GM18519 (cell line): ENCODE results near the gene SST.
"Not testable (repeated sequence)": the region's sequence is repeated elsewhere in the genome, so short reads cannot be mapped to it uniquely, and the experiment has no call there.

ENCODE experiments used
- ATAC-seq: cut with Tn5 transposase; IDR thresholded peaks from one replicate; pipeline ENCODE4 v1.9.1; 2021; ENCODE audit warnings: mild to moderate bottlenecking, moderate library complexity; ENCODE audit not compliant: unreplicated experiment, low FRiP score

Gene SST

DNA sequence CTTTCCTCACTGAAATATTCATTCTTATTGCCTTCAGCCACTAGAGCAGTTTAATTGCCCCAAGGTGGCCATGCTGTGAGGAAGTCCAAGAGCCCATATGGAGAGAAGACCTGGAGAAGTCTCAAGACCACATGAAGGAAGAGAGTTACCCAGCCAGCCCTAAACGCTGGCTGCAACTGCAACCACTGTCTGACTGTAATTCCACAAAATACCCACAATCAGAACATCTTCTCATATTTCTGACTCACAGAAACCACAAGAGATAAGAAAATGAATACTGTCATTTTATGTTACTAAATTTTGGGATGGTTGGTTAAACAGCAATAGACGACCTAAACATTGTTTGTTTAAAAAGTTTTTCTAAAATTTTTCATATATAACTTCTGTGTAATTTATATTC, 14.7 kb upstream of the SST start:
- ATAC-seq, result no peak

DNA sequence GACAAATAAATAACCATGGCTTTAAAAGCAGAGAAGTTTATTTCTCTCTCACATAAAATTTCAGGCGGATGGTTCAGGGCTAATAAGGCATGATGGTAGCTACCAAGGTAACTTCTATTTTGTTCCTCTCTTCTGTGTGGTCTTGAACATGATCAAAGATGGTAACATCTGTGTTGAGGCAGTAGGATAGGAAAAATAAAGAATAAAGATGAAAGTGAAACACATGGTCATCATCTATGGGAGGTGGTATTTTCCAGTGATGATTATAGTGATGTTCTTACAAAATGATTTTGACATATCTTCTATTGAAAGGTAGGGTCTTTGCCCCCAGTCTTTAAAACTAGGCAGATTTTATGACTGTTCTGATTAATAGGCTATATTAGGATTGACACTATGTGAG, 14.2 kb upstream of the SST start:
- ATAC-seq, result no peak

DNA sequence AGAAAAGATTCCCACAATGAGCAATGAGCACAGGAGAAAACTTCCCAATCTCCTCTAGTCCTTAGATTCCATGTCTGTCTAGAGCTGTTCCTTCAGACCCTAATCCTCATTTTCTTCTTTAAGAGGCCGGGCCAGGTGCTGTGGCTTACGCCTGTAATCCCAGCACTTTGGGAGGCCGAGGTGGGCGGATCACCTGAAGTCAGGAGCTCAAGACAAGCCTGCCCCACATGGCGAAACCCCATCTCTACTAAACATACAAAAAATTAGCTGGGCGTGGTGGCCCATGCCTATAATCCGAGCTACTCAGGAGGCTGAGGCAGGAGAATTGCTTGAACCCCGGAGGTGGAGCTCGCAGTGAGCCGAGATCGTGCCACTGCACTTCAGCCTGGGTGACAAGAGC, 11.6 kb upstream of the SST start:
- not testable (repeated sequence) for ATAC-seq

DNA sequence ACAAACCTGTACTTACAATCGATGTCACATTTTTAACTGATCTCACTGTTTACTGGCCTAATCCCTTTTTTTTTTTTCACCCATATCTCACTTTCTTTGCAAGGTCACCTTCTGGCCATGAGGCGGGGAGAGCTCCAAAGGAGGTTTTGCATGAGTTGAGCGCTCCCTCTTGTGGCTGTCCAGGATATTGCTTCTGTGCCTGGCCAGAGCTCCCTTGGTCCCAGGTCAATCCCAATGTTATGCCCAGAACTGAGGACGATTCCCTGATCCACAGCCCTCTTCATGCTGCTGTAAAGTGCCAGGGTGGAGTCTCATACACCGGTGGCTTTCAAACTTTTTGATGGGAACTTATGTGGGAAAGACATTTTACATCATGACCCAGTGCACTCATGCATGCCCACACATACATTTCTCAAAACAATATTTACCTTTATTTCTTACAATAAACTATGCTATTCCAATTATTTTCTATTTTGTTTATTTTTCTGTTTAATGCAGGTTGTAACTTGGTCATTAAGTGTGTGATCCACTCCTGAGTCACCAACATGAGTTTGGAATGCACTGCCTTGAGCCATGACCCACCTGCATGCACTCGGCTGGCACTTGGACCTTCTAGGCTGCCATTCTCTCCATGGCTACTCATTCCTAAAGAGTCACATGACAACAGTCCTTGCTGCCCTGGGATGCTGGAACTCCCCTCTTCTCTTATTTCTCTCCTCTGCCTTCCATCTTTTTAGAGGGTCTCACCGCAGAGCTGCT, 9.6 kb upstream of the SST start:
- no peak for ATAC-seq

DNA sequence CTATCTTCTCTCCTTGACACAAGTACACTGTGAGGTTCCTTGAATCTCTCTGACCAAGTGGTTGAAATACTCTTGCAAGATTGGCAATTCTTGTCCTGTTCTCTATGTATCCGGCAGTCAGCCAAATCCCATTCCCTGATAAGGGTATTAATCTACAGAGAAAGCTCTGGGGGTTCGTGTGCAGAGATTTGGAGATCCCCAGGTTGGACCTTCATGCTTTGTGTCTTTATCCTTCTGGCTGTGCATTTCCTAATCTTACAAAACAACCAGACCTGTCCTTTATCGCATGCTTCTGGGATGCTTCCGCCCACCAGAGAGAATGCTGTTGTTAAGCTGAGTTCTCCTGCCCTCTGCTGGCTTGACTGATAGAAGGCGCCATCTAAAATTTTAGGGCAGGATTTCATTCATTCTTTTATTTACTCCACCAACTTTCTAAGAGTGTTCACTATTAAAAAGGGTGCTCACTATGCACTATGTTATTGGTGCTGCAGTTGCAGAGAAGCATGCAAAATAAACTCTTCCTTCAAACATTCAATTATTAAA, 8.6 kb upstream of the SST start:
- no peak for ATAC-seq

DNA sequence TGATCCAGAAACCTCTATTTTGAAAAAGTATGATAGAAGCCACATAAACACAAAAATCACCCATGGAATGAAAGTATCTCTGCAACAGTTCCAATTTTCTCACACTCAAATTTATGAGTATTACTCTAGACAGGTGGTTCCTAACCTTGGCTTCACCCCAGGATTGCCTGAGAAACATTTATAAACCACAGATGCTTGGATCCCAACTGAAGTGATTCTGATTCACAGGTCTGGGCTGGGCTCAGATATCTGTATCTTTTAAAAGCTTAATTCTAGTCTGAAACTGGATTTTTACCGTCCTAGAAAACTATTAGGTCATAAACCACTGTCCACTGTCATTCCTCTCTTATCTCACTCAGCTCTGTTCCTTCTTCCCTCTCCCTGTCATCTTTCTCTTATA, 7.4 kb upstream of the SST start:
- no peak for ATAC-seq

DNA sequence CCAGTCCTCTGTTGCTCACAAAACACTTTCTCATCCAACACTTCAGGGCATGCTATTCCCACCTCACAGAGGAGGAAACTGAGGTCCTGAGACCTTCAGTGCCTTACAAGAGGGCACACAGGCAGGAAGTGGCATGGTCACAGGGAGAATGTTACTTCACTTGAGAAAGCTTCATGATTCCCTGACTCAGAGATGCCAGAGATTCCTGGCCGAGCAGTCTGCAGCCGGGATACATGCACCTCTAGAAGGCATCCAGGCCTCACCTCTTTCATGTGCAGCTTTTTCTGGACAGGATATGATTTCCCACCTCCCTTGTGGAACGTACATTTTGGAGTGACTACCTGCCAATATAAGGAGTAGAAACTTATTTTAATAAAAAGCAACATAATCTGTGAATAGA, 2.8 kb upstream of the SST start:
- ATAC-seq, result no peak

DNA sequence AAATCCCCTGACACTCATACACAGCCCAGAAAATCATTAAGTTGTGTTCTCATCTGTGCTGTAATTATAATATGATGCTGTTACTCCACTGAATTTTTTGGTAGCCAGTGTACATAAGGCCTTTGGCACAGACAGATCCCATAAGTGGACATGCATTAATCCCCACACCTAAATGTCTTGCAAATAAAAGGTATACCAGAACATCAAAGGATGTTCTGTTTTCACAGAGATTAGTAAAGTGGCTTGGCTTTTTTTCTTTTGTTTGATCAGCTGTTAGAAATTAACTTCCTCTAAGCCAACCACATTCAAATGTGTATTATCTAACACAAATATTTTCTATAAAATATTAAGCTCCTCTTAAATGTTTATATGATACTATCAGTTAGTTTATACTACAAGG, 2.7 kb downstream of the SST start:
- no peak for ATAC-seq

DNA sequence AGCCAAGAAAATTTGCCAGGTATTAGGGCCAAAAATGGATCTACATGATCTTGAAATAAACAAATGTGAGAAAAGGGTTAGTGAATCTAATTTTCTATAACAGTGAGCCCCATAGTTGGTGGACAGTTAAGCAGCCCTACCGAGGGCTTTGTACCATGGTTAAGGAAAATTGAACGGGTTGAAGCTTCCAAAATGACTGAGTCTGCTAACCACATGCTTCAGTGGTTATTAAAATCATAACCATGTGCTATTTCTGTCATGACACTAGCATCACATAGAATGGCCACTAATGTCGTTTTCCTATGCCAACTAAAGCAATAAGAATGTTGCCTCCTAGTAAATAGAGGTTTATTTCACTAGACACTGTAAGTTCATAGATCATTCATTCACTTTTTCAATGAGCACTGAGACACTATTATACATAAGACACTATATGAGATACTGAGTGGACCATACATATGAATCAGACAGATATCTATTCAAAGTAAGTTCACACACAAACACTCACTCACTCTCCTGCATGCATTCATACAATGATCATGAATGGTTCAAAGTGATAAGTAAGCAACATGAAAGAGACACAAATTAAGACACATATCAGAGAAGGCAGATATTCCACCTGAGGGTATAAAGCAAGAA, 4.3 kb downstream of the SST start:
- no peak for ATAC-seq

DNA sequence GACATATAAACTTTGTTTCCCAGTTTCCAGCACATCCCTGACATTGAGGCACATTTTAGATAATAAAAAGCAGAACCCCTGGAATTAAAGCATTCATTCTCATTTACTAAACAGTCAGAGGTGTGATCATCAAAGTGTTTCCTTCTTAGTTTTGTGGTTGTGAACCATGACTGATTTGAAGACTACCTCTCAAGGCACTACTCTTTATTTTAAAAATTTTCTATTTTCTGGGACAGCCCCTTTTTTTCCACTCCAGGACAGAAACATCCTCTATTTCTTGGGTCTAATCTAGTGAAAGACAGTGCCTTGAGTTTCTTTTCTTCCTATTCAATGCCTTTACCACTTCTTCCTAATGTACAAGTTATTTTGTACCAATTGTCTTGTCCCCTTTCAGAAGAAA, 5.2 kb downstream of the SST start:
- no peak for ATAC-seq

DNA sequence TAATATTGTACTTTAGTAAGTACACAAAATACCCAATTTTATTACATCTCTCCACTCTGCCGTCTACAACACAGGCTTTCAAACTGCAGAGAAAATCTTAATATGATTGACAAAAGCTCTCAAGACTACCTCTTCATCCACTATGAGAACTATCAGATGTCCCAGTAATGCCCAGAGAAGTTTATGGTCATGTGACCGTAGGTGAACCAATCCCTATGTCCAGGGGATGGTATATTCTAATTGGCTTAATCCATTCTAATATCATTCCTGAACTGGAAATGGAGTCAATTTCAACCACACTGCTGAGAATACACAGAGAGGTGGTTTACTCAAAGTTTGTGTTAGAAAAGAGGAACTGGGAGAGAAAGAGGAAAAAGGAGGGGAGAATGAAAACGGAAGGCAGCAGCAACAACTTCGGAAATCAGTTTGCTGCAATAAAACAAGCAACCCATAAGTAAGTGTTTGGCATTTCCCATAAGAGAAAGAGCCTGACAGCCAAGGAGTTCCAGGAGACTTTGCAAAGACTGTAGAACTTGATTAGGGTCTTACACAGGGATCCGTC, 7.3 kb downstream of the SST start:
- ATAC-seq, result no peak

DNA sequence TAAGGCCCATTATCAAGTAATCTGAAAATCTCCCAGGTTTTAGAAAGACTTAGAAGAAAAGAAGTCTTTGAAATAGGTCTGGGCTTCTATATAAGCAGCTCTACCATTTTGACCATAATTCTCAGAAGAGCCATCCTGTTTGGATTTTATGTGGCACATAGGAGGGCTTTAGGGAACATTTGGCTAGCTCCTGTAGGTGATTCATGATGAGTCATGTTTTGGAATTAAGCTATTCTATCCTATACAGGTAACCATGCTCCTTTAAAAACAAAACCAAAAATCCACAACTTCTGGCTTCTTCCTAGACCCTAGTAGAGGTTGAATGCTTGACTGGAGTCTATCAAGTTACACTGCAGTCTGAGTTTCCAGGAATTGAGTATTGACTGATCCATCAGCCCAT, 8.9 kb downstream of the SST start:
- ATAC-seq, result no peak

DNA sequence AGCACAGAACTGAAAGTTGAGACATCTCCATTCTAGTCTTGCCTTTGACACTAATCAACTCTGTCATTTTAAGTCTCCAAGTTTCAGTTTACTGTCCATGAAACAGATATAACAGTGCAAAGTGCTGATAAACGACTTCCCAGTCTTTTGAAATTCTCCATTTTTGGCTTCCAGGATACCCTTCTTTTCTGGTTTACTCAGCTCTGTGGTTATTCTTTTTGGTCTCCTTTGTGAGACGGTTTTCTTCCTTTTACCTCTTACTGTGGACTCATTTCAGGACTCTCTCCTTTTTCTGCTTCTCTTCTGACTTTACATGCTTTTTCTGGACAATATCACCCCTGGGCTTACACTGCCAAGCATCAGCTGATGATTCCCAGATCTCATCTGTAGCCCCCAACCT, 18.9 kb downstream of the SST start:
- no peak for ATAC-seq

DNA sequence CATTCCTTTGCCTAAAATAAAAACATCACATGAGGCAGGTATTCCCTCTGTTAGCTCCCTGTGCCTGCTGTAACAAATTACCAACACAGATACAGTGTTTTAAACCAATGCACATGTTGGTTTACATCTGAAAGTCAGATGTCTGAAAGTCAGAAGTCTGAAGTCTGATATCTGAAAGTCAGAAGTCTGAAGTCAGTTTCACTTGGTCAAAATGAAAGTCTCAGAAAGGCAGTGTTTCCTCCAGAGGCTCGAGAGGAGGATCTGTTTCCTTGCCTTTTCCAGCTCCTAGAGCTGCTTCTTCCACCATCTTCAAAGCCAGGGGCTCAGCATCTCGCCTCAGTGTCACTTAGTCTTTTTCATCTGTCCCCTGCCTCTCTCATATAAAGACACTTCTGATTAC, 22.0 kb downstream of the SST start:
- ATAC-seq, result peak; percentile 82

DNA sequence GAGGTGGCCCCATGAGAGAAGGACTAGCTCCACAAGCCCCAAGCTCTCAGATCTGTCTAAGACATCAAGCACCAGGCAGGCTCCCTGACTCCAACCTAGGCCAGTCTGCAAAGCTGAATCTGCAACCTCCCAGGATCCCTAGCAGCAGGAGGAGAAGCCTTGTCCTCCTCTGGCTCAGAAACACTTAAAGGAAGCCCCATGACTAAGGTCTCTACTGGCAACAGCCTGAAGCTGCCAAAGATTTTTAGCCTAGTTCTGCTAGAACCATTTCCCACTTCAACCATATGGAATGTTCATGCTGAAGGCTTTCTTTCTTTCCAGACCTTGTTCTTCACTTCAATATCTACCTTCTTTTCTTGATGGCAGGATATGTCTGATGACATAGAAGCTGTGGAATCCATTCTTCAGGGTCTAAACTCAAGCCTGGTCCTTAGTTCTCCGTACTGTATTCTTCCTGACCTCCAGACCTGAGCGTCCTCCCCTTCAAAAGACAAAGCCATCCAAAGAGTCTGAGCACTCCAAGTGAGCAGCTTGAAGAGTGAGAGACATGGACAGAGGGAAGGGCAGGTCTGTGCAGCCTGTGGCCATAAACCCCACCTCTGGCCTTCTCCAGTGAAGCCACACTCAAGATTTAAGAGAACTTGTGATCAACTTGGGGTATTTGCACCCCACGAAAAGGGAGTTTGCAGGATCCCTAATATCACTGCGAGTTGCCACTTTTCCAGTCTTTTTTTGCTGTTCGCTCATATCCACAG, 23.1 kb downstream of the SST start:
- ATAC-seq, result no peak

DNA sequence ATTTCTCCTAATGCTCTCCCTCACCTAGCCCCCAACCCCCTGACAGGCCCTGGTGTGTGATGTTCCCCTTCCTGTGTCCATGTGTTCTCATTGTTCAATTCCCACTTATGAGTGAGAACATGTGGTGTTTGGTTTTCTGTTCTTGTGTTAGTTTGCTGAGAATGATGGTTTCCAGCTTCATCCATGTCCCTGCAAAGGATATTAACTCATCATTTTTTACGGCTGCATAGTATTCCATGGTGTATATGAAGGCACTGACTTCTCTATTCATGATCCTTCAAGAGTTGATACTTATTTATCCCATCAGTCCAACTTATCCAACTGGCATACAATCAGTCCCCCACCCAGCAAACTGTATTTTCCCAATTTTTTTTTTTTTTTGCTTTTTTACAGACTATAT, 24.8 kb downstream of the SST start:
- ATAC-seq, result not testable (repeated sequence)

DNA sequence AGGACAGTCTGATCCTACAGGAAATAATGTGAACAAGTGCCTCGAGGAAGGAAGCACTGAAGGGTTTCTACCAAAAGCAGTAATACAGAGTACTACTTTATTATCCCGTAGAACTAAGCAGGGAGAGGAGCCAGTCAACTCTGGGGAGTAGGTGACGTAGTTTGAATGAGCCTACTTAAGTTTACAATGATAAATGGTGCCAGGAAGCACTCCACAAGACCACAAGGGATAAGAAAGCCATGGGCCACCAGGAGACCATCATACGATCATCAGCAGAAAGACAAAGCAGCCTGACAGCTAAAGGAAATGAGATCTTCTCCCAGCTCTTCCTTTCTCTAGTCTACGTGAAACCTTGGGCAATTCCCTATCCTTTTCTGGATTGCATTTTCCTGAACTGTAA, 27.3 kb downstream of the SST start:
- no peak for ATAC-seq

DNA sequence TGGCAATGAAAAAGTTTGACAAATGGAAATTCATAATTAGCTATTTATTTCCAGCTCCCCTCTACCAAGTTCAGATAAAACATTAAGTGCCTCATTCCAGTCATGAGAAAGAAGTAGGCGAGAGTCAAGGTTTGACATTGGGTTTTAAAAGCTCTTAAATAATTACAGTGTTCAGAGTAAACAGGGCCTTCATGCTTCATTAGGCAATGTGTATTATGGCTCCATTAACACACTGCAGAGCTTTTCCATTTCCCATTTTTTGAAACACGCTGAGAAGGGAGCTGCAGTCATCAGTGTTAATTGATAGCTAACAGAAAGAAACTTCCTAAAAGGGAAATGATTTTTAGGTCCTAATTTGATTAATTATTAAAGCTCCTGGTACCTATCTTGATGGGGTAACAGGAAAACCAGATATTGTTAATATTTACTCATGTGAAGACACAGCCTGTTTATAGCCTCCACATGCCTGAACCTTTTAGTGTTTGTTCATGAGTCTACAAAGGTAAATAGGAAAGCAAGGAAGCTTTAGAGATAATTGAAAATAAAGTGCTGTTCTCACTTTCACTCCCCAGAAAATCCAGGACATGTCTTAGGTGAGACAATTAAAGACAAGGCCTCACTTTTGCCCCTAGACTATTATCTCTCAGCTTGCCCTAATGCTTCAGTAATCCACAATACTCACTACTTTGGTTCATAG, 28.7 kb downstream of the SST start:
- ATAC-seq, result no peak

DNA sequence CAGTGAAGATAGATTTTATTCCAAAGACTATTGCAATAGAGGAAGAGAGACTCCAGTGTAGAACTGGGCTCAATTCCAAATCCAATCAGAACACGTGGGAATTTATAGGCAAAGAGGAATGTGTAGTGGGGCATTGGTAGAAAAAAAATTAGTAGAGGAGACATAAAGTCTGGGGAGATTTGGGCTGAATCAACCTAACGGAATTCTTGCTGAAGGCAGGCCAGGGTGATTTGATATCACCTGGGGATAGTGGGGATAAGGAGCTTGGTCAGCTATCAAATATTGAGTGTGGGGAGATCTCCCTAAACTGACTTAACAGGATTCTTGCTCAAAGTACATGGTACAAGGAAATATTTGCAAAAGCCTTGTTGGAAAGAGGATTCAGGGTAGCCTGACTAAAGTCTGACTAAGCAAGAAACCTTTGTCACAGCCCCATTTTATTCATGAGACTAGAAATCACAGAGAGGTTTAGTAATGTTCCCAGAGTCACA, 29.6 kb downstream of the SST start:
- no peak for ATAC-seq

DNA sequence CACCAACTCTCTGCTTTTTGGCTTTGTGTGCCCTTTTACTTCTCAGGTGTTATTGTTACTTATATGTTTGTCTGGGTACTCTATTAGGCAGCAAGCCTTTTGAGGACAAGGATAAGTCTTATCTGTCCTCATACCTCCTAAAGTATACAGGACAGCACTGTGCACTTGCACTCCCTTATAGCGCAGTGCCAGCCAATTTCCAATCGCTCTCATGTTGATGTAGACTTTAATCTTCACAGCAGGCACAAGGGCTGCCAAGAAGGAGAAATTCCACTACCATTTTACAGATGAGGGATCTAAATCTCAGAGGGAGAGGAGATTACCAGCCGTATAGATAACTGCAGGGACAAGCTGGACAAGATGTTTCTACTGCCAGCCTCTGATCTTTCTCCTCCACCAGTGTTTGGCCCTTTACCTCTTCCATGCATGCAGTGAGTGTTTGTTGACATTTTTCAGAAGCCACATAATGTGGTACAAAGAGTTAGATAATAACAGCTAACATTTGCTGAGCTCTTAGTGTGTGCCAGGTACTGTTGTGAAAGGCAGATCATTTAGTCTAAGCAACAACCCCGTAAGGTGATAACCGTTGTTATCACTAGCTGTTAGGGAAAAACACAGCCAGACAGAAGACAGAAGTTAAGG, 30.1 kb downstream of the SST start:
- ATAC-seq, result no peak
